Vagina (tissue), 2 donors: ENCODE measurements around the gene VDR.

Experiments
- POLR2A ChIP-seq, 2 donors: fragments of 450-650 bp; IDR thresholded peaks; one replicate each; pipeline ENCODE4 v1.6.1; 2017; ENCODE audit warnings: antibody characterized with exemption in 2 of 2, mild to moderate bottlenecking in 2 of 2, moderate library complexity in 2 of 2
- TF ChIP-seq, protein P1 (sequence below), 3 experiments: fragments of 450-650 bp in 2 of 3; fragments of 200-600 bp in 1 of 3; sonication (generic) in 1 of 3; IDR thresholded peaks; one replicate each; pipeline ENCODE4 v1.5.1; 2017 to 2019; ENCODE audit warnings: antibody characterized with exemption in 3 of 3, mild to moderate bottlenecking in 2 of 3, moderate library complexity in 2 of 3

DNA sequence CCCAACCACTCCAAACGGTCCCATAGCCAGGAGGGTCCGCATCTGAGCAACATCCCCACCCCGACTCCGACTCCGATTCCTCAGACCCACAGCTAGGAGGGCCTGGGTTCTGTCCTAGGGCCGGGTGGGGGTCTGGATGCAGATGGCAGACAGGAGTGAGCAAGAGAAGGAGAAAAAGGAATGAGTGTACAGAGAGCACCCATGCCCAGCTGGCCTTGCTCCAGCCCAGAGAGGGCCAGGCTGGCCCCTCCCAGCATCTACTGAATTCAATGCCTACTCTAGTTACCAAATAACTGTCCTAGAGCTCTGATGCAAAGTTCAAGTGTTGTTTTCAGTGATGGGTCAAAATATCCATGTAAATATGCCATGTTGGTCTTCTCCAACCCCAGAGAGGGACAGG, 40.8 kb downstream of the VDR start:
- TF ChIP-seq, protein P1, sequence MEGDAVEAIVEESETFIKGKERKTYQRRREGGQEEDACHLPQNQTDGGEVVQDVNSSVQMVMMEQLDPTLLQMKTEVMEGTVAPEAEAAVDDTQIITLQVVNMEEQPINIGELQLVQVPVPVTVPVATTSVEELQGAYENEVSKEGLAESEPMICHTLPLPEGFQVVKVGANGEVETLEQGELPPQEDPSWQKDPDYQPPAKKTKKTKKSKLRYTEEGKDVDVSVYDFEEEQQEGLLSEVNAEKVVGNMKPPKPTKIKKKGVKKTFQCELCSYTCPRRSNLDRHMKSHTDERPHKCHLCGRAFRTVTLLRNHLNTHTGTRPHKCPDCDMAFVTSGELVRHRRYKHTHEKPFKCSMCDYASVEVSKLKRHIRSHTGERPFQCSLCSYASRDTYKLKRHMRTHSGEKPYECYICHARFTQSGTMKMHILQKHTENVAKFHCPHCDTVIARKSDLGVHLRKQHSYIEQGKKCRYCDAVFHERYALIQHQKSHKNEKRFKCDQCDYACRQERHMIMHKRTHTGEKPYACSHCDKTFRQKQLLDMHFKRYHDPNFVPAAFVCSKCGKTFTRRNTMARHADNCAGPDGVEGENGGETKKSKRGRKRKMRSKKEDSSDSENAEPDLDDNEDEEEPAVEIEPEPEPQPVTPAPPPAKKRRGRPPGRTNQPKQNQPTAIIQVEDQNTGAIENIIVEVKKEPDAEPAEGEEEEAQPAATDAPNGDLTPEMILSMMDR (IDR thresholded peaks at IDR 0.05), result no peak
- no peak for TF ChIP-seq POLR2A (IDR thresholded peaks at IDR 0.05)
